Measurements from ENCODE around the gene RALY.

DNA sequence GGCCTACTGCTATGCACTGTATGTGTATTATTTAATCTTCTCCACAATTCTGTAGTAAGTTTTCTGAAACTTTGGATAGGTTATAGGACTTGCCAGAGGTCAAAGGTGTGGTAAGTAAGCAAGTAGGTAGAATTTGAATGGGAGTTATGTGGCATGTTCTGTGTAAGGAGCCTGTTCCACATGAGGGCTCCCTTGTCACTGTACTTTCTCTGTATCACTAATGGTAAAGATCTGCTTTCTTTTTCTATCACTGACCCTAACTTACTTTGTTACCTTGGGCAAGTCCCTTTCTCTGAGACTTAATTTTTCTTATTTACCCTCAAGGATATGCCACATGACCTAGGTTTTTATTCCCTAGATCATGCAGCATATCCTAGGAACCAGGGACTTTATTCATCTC lies 68.0 kb downstream of the RALY start:
- TF ChIP-seq TARDBP (IDR thresholded peaks at IDR 0.05) (no peak), ELF4 (IDR thresholded peaks at IDR 0.05) (no peak), HDGF (IDR thresholded peaks at IDR 0.05; ENCODE audit: borderline replicate concordance) (no peak), FOXM1 (IDR thresholded peaks at IDR 0.05; ENCODE audit: borderline replicate concordance) (no peak), SP1 (IDR thresholded peaks at IDR 0.05) (no peak), ARNT (IDR thresholded peaks at IDR 0.05) (no peak), CTBP1 (IDR thresholded peaks at IDR 0.05; ENCODE audit: borderline replicate concordance) (no peak), SUZ12 (IDR thresholded peaks at IDR 0.05) (no peak), NFRKB (IDR thresholded peaks at IDR 0.05) (no peak), ZNF384 (IDR thresholded peaks at IDR 0.05) (no peak), BHLHE40 (IDR thresholded peaks at IDR 0.05; ENCODE audit: borderline replicate concordance) (no peak)
